SU-DHL-6 (cell line): ENCODE data around the gene GRID2.

Experiments
- H2AFZ ChIP-seq: fragments of 200-600 bp; sonication (generic); 2 replicates; pipeline ENCODE4 v1.6.1; 2014; ENCODE audit warnings: low read depth, mild to moderate bottlenecking, moderate library complexity, mixed read lengths, antibody characterized with exemption, low read length; ENCODE audit not compliant: severe bottlenecking
- H3F3A ChIP-seq: fragments of 200-600 bp; shearing (Covaris generic); 2 replicates; pipeline ENCODE4 v1.6.0; 2016; ENCODE audit warnings: antibody characterized with exemption, mild to moderate bottlenecking; ENCODE audit not compliant: insufficient read depth
- H3K27ac ChIP-seq: fragments of 200-600 bp; sonication (generic); 2 replicates; pipeline ENCODE4 v1.5.1; 2016; ENCODE audit warnings: low read depth, mild to moderate bottlenecking, low read length, moderate library complexity, mixed read lengths
- H3K27me3 ChIP-seq: fragments of 200-600 bp; sonication (generic), shearing (Covaris generic); 2 replicates; pipeline ENCODE4 v1.6.0; 2014; ENCODE audit warnings: mild to moderate bottlenecking, low read length
- H3K36me3 ChIP-seq: fragments of 200-600 bp; sonication (generic); 2 replicates; pipeline ENCODE4 v1.6.1; 2014; ENCODE audit warnings: mild to moderate bottlenecking, low read length, mixed read lengths
- H3K4me2 ChIP-seq: fragments of 300-600, 200-600 bp; shearing (Covaris generic), sonication (generic); 2 replicates; pipeline ENCODE4 v1.6.0; 2014; ENCODE audit warnings: low read length, low read depth, mild to moderate bottlenecking; ENCODE audit not compliant: poor library complexity, severe bottlenecking
- H3K4me3 ChIP-seq: fragments of 200-600 bp; sonication (generic); 2 replicates; pipeline ENCODE4 v1.5.1; 2014; ENCODE audit warnings: antibody characterized with exemption, low read length, mild to moderate bottlenecking, mixed read lengths; ENCODE audit not compliant: insufficient read depth, poor library complexity, severe bottlenecking
- H3K79me2 ChIP-seq: fragments of 200-600 bp; sonication (generic); 2 replicates; pipeline ENCODE4 v1.6.1; 2014; ENCODE audit warnings: mild to moderate bottlenecking, low read length, moderate library complexity; ENCODE audit not compliant: insufficient read depth
- H3K9ac ChIP-seq: fragments of 200-600 bp; sonication (generic); 2 replicates; pipeline ENCODE4 v1.7.0; 2014; ENCODE audit warnings: mild to moderate bottlenecking, low read length
- H3K9me2 ChIP-seq: fragments of 200-600 bp; sonication (generic); replicated peaks from 2 replicates; pipeline ENCODE4 v1.6.1; 2014; ENCODE audit warnings: low read length; ENCODE audit not compliant: insufficient read depth
- H3K9me3 ChIP-seq: fragments of 200-600 bp; sonication (generic); 2 replicates; pipeline ENCODE4 v1.6.1; 2014; ENCODE audit warnings: low read length, mixed read lengths; ENCODE audit not compliant: insufficient read depth
- H4K20me1 ChIP-seq: fragments of 200-600 bp; sonication (generic); 2 replicates; pipeline ENCODE4 v1.6.1; 2014; ENCODE audit warnings: low read depth, mild to moderate bottlenecking, antibody characterized with exemption, low read length, moderate library complexity, mixed read lengths
- EZH2phosphoT487 ChIP-seq: fragments of 200-600 bp; sonication (generic), shearing (Covaris generic); conservative IDR thresholded peaks from 2 replicates; pipeline ENCODE4 v1.6.1; 2018; ENCODE audit warnings: mild to moderate bottlenecking, antibody characterized with exemption, low read length, moderate library complexity, mixed read lengths
- TF ChIP-seq, protein P1 (sequence below): fragments of 200-600 bp; sonication (generic); IDR thresholded peaks from one replicate; pipeline ENCODE4 v1.5.1; 2017; ENCODE audit warnings: antibody characterized with exemption, mild to moderate bottlenecking, low read length, moderate library complexity; ENCODE audit not compliant: insufficient read depth, poor library complexity, severe bottlenecking

Gene GRID2

GRCh38 chr4:93394545-93395081 lies 1090.8 kb downstream of the GRID2 start:
- no peaks in the 10 kb centered on the region for H3K9me3 ChIP-seq
- H2AFZ ChIP-seq = no peak overlapping the region
- no peaks in the 10 kb centered on the region for H3K79me2 ChIP-seq
- H3K9ac ChIP-seq = no peak overlapping the region
- H3K27ac ChIP-seq = no peak overlapping the region
- H3K27me3 ChIP-seq = no peaks in the 10 kb centered on the region
- no peaks in the 10 kb centered on the region for H4K20me1 ChIP-seq
- no peak overlapping the region for H3K4me3 ChIP-seq
- no peaks in the 10 kb centered on the region for H3F3A ChIP-seq
- H3K4me2 ChIP-seq = no peak overlapping the region
- TF ChIP-seq, protein P1, sequence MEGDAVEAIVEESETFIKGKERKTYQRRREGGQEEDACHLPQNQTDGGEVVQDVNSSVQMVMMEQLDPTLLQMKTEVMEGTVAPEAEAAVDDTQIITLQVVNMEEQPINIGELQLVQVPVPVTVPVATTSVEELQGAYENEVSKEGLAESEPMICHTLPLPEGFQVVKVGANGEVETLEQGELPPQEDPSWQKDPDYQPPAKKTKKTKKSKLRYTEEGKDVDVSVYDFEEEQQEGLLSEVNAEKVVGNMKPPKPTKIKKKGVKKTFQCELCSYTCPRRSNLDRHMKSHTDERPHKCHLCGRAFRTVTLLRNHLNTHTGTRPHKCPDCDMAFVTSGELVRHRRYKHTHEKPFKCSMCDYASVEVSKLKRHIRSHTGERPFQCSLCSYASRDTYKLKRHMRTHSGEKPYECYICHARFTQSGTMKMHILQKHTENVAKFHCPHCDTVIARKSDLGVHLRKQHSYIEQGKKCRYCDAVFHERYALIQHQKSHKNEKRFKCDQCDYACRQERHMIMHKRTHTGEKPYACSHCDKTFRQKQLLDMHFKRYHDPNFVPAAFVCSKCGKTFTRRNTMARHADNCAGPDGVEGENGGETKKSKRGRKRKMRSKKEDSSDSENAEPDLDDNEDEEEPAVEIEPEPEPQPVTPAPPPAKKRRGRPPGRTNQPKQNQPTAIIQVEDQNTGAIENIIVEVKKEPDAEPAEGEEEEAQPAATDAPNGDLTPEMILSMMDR = no peak
- no peak for TF ChIP-seq EZH2phosphoT487
- H3K36me3 ChIP-seq = no peaks in the 10 kb centered on the region
- no peaks in the 10 kb centered on the region for H3K9me2 ChIP-seq

DNA sequence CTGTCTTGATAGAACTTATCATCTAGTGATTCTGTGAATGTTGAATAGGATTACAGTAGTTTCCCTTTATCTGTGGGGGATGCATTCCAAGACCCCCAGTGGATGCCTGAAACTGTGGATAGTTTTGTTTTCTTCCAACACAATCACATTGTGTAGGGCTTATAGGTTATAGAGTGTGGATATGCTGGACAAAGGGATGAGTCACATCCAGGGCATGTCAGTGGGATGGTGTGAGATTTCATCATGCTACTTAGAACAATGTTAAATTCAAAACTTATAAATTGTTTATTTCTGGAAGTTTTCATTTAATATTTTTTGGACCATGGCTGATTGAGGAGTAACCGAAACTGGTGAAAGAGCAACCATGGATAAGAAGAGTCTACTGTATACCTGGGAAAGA lies 1092.5 kb downstream of the GRID2 start:
- Histone ChIP-seq H3K9me2 (no peaks in the 10 kb centered on the region), H3K9me3 (no peaks in the 10 kb centered on the region), H3F3A (no peaks in the 10 kb centered on the region), H3K4me3 (no peak overlapping the region), H3K36me3 (no peaks in the 10 kb centered on the region), H4K20me1 (no peaks in the 10 kb centered on the region), H2AFZ (no peak overlapping the region), H3K4me2 (no peak overlapping the region), H3K9ac (no peak overlapping the region), H3K27me3 (no peaks in the 10 kb centered on the region), H3K27ac (no peak overlapping the region), H3K79me2 (no peaks in the 10 kb centered on the region)
- no peak for TF ChIP-seq EZH2phosphoT487
- TF ChIP-seq, protein P1 = no peak

DNA sequence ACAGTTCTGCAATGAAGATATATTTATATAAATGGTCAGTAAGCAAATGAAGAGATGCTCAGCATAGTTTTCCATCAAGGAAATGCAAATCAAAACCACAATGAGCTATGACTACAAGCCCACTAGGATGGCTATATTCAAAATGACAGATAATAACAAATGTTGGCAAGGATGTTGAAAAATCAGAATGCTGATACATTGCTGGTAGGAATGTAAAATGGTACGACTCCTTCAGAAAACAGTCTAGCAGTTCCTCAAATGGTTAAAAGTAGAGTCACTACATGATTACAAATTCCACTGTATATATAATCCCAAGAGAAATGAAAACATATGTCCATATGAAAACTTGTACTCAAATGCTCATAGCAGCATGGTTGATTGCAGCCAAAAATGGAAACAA lies 1099.8 kb downstream of the GRID2 start:
- H3K9me3 ChIP-seq = no peaks in the 10 kb centered on the region
- H3K9ac ChIP-seq = no peak overlapping the region
- H3K27me3 ChIP-seq = no peaks in the 10 kb centered on the region
- H4K20me1 ChIP-seq = no peaks in the 10 kb centered on the region
- no peaks in the 10 kb centered on the region for H3F3A ChIP-seq
- TF ChIP-seq EZH2phosphoT487 = no peak
- TF ChIP-seq, protein P1 = no peak
- H3K4me2 ChIP-seq = no peak overlapping the region
- no peaks in the 10 kb centered on the region for H3K79me2 ChIP-seq
- no peaks in the 10 kb centered on the region for H3K36me3 ChIP-seq
- H3K9me2 ChIP-seq = no peaks in the 10 kb centered on the region
- H3K27ac ChIP-seq = no peak overlapping the region
- no peak overlapping the region for H2AFZ ChIP-seq
- H3K4me3 ChIP-seq = no peak overlapping the region
